ENCODE results near the gene KRT81. TPM values are rescaled to one million over a fixed set of nuclear protein-coding genes. Genes with fewer than 3 reads are reported as not detected.

KRT81 gene
- total and polyA plus RNA-seq, 2 experiments from 2014 or later = not detected

DNA sequence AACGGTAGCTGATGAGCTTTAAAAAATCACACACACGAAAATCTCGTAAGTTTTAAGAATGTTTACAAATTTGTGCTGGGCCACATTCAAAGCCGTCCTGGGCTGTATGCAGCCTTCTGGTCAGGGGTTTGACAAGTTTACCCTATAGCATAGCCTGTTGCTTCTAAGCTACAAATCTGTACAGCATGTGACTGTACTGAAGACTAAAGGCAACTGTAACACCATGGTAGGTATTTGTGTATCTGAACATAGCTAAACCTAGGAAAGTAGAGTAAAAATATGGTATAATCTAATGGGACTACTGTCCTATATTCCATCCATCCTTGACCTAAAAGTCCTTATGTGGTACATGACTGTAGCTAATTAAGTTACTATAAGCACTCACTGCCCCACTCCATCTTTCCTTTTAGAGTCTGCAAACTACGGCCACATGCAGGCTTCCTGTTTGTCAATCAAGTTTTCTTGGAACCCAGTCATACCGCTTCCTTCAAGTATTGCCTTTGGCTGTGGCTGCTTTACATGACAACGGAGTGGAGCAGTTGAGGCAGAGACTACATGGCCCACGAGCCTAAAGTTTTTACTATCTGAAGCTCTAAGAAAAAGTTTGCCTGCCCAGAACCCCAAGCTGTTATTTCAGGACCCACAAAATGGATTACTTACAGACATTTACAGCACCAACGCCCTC, 39.8 kb downstream of the KRT81 start:
- no peak overlapping the region for H3K4me3 ChIP-seq
- no peak overlapping the region for H3K27ac ChIP-seq
- H3K36me3 ChIP-seq = no peaks in the 10 kb centered on the region
- H3K27me3 ChIP-seq = peaks cover 99% of the 10 kb centered on the region
- TF ChIP-seq, protein P1, sequence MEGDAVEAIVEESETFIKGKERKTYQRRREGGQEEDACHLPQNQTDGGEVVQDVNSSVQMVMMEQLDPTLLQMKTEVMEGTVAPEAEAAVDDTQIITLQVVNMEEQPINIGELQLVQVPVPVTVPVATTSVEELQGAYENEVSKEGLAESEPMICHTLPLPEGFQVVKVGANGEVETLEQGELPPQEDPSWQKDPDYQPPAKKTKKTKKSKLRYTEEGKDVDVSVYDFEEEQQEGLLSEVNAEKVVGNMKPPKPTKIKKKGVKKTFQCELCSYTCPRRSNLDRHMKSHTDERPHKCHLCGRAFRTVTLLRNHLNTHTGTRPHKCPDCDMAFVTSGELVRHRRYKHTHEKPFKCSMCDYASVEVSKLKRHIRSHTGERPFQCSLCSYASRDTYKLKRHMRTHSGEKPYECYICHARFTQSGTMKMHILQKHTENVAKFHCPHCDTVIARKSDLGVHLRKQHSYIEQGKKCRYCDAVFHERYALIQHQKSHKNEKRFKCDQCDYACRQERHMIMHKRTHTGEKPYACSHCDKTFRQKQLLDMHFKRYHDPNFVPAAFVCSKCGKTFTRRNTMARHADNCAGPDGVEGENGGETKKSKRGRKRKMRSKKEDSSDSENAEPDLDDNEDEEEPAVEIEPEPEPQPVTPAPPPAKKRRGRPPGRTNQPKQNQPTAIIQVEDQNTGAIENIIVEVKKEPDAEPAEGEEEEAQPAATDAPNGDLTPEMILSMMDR (IDR thresholded peaks at IDR 0.05; ENCODE audit: low read depth, low read length) = no peak
- DNase-seq (ENCODE audit: low read depth in 1 of 2, low spot score in 1 of 2) = no peak
- H3K9me3 ChIP-seq (ENCODE audit: low read depth) = no peaks in the 10 kb centered on the region
- no peaks in the 10 kb centered on the region for H3K4me1 ChIP-seq (ENCODE audit: low read depth)

DNA sequence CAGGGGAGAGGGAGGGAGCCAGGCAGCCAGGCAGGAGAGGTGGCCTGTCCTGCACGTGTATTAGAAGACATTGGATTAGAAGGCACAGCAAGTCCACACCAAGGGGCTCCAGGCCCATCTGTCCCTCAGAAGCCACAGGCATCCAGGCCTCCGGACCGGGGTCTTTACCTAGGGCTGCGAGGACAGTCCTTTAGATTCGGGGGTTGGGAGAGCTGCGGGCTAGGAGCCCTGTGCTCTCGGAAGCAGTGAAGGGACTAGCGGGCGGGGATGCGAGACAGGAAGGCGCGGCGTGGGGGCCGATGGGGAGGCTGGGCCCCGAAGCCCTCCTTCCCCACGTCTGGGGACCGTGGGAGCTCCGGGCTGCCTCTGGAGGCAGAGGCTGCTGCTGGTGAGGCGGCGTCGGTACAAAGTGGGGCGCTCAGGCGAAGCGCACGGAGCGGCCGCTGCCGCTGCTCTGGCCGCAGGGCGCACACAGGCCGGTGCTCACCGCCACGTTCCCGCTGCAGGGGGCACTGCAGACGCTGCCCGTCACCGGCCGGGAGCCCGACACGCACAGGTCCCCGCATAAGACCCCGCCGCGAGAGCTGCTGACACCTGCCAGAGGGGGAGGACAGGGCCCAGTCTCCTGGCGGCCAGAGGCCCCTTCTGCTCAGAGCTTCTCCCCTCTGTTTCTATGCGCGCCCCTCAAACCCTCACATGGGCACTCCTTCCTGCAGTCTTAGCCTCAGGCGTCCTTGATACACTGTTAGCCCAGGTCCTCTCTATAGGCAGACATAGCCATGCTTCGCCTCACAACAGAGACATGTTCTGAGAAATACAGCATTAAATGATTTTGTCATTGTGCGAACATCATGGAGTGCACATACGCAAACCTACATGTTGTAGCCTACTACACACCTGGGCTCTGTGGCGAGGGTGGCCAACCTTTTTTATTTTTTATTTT, 41.0 kb downstream of the KRT81 start:
- H3K4me3 ChIP-seq = no peak overlapping the region
- no peaks in the 10 kb centered on the region for H3K4me1 ChIP-seq (ENCODE audit: low read depth)
- H3K27me3 ChIP-seq = peaks cover 99% of the 10 kb centered on the region
- H3K27ac ChIP-seq = no peak overlapping the region
- DNase-seq (ENCODE audit: low read depth in 1 of 2, low spot score in 1 of 2) = no peak
- TF ChIP-seq, protein P1 (IDR thresholded peaks at IDR 0.05; ENCODE audit: low read depth, low read length) = peak; percentile 40
- H3K9me3 ChIP-seq (ENCODE audit: low read depth) = no peaks in the 10 kb centered on the region
- H3K36me3 ChIP-seq = no peaks in the 10 kb centered on the region

DNA sequence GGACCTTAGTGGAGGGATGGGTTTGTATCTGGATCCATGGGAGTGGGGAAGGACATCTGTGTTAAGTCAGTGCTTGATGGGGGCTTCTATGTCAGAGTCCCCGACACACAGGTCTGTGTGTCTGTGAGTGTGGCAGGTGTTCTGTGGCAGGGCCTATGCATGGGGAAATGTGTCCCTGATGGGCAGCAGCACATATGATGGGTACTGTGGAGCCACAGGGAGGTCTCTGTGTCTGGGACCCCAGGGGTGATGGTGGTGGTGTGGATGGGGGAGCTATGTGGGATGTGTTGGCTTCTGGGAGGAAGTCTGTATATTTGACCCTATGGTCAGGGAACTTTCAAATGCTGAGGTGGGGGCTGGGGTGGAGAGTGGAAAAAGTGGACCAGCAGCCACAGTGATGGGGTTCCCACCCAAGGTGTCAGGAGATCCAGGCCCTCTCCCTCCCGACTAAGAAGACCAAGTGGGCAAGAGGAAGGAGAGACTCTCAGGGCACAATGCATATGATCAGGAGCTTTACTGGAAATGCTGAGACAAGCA, 41.8 kb downstream of the KRT81 start:
- Histone ChIP-seq H3K4me3 (no peak overlapping the region), H3K27ac (no peak overlapping the region), H3K4me1 (ENCODE audit: low read depth) (no peaks in the 10 kb centered on the region), H3K27me3 (peaks cover 97% of the 10 kb centered on the region), H3K9me3 (ENCODE audit: low read depth) (no peaks in the 10 kb centered on the region), H3K36me3 (no peaks in the 10 kb centered on the region)
- TF ChIP-seq, protein P1 (IDR thresholded peaks at IDR 0.05; ENCODE audit: low read depth, low read length) = no peak
- DNase-seq (ENCODE audit: low read depth in 1 of 2, low spot score in 1 of 2) = no peak

DNA sequence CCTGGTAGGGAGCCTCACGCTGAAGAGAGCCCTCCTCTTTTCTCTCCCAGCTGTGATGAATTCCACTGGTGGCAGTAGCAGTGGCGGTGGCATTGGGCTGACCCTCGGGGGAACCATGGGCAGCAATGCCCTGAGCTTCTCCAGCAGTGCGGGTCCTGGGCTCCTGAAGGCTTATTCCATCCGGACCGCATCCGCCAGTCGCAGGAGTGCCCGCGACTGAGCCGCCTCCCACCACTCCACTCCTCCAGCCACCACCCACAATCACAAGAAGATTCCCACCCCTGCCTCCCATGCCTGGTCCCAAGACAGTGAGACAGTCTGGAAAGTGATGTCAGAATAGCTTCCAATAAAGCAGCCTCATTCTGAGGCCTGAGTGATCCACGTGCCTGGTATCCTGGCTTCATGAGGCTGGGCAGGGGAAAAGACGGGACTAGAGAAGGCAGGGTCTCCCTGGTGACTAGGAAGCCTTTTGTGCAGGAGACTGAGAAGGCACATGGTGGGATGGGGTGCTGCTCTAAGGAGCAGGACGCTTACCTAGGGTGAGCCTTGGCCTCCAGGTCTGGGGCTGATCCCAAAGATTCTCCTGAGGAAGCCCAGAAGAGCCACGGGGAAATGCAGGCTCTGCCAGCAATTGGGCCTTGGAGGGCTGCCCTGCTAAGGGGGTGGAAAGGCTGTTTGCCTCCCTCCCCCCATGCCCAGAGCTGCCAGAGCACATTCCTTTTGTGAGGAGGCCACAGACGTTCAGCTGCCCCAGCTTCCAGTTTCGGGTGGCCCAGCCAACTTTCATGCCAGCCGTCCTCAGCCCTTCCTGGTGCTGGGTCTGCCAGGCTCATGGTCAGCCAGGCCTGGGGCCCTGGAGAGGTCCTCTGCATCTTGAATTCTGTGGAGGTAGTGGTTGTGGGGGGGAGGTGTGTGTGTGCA, 42.5 kb downstream of the KRT81 start:
- Histone ChIP-seq H3K27me3 (peaks cover 94% of the 10 kb centered on the region), H3K27ac (no peak overlapping the region), H3K9me3 (ENCODE audit: low read depth) (no peaks in the 10 kb centered on the region), H3K4me3 (no peak overlapping the region), H3K36me3 (no peaks in the 10 kb centered on the region), H3K4me1 (ENCODE audit: low read depth) (no peaks in the 10 kb centered on the region)
- TF ChIP-seq, protein P1 (IDR thresholded peaks at IDR 0.05; ENCODE audit: low read depth, low read length) = no peak
- DNase-seq (ENCODE audit: low read depth in 1 of 2, low spot score in 1 of 2) = no peak

Measured in cardiac muscle cell (in vitro differentiated cells and primary cell).